ENCODE results near the gene HORMAD2. TPM values are rescaled to one million over a fixed set of nuclear protein-coding genes. Genes with fewer than 3 reads are reported as not detected.
"Not testable (repeated sequence)": the region's sequence is repeated elsewhere in the genome, so short reads cannot be mapped to it uniquely, and the experiment has no call there.

HORMAD2 gene
- total RNA-seq, 1 experiment from 2014 or later = not detected

DNA sequence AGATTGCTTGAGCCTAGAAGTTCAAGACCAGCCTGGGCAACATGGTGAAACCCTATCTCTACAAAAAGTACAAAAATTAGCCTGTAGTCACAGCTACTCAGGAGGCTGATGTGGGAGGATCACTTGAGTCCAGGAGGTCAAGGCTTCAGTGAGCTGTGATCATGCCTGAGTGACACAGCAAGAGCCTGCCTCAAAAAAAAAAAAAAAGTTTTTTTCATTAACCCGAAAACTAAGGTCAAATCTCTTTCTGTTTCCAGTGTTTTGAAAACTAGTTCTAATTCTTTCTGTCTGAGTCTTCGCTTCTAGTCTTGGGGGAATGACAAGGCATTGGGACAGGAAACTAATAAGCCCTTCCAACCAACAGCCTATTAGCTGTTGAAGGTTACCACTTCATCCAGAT, 108.6 kb downstream of the HORMAD2 start:
- no peak for DNase-seq (ENCODE audit: low read depth)

DNA sequence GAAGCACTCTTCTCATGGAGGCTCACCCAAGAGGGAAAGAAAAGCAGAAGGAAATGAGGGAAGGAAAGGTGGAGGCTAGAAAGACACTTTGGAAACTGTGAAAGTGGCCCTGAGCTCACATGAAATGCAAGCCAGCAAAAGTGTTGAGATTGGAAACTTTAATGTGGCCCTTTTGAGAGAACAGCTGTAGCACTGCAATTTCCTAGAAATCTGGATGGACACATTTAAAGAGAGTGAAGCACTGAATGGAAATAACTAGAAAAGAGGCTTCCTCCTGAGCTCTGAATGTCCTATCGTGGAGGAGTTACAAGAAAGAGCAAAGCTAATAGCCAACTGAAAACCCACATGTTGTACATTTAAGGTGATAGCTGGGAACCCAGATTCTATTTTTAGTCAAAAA, 110.3 kb downstream of the HORMAD2 start:
- no peak for DNase-seq (ENCODE audit: low read depth)

DNA sequence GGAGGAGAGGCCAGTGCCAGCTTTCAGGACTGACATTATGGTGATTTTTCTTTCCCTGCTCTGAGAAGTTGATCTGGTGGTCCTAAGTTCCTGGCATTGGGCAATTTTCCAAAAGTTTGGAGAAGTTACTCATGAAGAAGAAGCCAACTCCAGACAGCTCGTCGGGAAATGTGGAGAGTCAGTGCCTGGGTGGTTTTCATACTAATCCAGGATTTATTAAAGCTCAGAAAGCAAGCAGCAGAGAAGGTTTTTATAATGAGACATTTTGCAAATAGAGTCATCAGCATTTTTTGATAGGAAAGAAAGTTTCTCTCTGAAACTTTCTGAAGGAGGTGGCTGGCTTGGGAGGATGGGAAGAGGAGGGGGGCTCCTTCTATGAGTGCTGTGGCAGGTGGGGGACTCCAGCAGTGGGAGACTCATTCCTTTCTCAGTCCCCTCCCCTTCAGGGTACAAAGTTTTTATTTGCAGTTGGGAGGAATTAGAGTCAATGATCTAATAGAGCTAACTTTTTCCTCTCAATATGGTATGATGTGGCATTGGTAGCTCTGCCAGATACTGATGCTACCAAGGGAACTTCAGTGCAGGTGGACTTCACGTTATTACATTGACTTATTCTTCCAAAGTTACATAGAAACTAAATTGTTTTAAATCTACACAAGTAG, 110.9 kb downstream of the HORMAD2 start:
- DNase-seq (ENCODE audit: low read depth) = no peak

DNA sequence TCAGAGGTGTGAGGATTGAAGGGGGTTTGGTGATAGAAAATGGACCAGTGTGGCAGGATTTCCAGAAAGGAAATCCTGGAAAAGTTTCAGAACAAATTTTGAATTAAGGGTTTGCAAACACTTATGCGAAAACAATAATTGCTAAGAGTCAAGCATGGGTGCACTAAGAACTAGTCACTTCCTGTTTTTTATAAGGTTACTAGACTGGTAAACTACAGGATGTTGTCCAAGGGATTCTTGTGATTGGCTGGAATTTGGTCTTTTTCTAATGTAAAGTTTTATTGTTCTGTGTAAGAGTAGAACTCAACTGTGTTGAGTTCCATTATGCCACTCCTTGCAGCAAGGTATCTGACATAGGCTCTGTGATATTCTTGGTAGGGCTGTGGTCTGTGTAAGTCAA, 112.2 kb downstream of the HORMAD2 start:
- peak; percentile 23 for DNase-seq (ENCODE audit: low read depth)

DNA sequence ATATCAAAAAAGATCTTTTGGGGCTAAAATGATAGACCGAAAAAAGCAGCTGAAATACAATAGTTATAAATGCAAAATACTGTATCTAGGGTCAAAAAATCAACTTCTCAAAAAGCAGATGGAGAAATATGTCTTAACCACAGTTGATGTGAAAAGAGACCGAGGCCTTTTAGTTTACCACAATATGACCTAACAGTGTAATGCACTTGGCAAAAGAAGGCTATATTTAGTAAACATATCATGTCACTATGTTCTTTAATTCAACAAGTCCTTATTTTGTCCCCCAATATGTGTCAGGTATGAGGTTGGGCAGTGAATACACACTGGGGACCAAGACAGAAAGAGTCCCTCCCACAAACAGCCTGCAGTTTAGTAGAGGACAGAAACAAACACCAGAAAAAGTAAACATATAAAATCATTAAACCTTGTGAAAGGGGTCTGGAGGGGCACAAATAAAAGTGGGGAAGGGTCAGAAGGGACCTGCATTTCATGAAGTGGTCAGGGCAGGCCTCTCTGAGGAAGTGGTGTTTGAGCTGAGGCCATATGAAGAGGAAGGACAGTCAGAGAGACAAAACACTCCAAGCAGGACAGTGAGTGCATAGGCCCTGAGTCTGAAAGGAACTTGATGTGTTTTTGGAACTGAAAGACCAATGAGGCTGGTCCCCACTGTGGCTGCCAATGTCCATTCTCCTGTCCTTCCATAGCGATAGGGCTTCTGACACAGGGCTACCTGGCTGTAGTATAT, 112.9 kb downstream of the HORMAD2 start:
- DNase-seq (ENCODE audit: low read depth) = no peak

DNA sequence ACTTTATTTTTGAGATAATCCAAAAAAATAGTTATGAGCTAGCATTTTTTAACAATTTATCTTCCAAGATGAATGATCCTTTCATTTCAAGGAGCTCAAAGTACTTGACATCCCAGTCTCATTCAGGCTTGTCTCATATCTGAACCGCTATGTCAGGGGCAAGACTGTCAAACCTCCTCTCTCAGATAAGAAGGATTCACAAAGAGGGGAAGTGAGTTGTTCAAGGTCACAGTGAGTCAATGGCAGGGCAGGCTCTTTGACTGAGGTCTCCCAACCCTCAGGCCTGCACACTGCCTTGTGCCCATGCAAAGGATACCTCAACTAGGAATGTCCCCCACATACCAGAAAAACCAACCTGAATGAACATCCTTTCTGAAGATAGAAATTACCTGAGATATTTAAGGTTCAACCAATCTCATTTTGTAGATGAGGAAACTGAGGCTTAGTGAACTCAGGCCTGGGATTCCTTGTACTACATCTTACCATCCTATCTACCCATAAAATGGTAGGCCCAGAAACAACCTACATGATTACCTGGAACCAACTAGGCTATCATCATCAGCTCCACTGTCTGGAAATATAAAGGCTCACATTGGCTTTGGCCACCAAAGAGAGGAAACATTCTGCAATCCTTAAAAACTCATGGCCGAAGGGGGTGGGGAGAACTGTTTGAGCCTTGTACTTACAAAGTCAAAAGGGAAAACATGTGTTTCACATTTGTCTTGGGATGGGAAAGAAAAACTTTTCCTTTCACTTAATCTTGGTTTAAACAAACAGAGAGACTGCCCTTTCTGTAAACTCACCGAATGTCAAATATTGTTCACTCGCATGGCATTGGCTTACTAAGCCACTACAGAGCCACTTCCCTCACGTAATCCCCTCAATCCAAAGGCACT, 115.2 kb downstream of the HORMAD2 start:
- DNase-seq (ENCODE audit: low read depth) = peak; percentile 59

DNA sequence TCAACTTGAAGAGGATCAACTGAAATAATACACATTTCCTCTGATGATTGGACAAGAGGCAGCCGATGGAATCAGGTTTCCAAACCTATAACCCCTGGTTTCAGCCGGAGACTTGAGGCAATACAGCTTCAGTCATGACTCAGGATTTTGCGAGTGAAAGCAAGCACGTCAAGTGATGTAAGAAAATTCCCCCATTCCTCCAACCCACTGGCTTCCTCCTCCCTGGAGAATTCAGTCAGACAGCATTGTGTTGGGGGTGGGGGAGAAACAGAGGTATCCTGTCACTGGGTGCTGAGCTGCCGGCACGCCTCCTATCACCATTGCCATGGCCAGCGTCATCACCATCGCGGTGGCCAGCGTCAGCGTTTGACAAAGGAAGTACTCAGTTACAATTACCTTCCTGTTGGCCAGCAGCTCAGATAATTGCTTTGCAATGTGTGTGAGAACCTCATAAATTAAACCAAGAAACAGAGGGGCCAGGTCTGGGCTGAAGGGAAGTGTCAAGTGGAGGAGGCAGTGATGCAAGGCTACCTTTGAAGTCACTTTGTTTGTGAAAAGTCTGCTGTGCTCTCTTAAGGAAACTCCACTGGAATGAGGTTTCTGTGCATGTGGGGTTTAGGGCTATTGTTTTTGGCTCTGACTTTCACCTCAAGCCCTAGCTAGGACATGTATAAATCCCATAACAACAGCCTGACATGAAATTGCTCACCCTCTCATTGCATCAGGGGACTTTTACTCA, 116.0 kb downstream of the HORMAD2 start:
- peak; percentile 100 for DNase-seq (ENCODE audit: low read depth)

DNA sequence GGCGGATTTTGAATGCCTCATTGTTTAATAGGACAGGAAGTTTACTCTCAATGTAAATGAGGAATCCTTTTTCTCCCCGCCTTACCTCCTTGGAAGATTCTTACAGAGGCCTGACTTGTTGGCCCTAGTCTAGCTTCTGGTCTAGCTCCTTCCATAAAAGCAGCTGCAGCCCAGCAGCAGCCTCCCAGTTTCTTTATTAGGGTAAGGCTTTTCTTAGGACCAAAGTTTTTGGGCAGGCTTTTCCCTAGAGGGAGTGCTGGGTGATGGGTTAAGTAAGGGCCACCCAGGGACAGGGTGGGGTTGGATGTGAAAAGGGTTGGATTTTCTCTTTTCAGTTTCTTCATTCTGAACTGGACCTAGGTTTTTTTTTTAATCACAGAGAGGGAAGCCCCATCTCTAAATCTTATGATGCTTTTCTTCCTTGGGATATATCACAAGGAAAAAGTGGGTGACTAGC, 116.6 kb downstream of the HORMAD2 start:
- DNase-seq (ENCODE audit: low read depth) = no peak

DNA sequence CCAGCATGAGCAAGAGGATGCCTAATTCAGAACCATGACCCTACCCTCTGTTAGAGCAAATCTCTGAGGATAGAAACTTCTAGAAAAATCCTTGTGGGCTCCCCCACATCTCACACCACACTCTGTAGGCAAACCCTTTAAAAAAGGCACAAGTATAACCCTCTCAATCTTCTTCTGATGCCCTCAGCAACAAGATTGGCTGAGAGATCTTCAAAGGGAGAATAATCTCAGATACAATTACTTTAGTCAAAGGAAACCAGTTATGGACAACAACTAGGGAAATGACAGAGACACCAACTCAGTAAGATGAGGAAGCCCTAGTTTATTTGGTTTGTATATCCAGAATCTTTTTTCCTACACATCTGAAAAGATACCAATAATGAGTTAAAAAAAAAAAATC, 117.1 kb downstream of the HORMAD2 start:
- DNase-seq (ENCODE audit: low read depth) = no peak

DNA sequence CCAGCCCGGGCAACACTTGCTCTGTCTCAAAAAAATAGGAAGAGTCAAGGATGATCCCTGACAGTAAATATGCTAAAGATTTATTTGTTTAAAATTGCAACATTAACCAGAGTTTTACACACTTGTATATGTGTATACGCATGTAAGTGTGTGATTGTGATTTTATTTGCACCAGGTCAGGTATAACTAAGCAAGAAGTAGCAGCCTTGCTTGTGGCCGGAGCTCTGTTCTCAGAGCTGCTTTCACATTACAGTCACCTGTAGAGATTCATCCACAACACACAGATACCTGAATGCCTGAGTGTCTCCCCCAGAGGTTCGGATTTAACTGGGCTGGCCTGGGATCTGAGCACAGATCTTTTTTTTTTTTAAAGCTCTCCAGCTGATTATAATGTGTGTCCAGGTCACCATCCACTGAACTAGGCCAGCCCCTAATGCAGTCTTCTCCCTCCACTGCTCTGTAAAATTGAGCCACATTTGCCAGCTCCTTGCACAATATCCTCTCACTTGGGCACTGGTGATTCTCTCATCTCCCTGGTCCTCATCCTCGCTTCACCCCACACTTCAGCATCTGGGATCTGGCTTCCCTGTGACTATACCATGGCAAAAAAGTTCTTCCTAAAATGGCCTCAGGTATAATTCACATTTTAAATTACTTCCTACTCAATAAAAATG, 118.0 kb downstream of the HORMAD2 start:
- no peak for DNase-seq (ENCODE audit: low read depth)

DNA sequence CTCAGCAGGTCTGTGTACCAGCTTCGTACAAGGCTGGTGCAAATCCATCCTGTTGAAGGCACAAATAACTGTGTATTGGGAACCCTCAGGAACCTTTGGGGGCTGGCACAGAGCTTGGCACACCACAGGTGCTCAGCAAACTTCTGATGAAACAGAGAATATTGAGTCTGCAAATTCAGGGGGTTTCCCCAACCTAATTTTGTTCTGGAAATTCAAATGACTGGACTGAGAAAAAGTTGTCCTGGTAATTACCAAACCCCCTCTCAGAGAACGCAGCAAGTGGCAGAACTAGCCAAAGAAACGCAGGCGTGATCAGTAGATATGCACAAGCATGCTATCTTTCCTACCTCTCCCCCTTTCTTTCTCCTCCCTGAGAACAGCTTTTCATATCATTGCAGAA, 118.7 kb downstream of the HORMAD2 start:
- DNase-seq (ENCODE audit: low read depth) = no peak

DNA sequence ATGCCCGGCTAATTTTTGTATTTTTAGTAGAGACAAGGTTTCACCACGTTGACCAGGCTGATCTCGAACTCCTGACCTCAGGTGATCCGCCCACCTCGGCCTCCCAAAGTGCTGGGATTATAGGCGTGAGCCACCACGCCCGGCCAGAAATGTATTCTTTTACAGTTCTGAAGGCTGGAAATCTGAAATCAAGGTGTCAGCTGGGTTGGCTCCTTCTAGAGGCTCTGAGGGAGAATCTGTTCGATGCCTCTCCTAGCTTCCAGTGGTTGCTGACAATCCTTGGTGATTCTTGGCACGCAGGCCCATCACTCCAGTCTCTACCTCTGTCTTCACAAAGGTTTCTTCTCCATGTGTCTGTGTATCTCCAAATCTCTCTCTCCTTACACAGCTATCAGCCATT, 120.6 kb downstream of the HORMAD2 start:
- DNase-seq (ENCODE audit: low read depth) = not testable (repeated sequence)

DNA sequence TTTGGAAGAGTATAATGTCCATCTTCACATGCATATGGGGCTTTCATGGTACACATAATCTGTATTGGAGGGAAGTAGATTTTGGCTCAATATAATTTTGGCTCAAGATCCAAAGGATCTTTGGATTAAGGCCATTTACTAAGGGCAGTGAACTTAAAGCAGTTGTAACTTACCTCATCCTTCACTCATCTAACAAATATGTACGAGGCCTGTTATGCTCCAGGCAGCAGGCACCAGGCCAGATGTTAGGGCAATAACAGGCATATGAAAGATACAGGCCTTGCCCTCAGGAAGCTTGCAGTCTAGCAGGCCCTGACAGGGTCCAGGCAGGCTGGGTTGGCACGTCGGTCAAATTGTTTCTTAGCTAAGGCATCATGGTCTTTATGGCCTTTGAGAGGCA, 121.7 kb downstream of the HORMAD2 start:
- peak; percentile 40 for DNase-seq (ENCODE audit: low read depth)

DNA sequence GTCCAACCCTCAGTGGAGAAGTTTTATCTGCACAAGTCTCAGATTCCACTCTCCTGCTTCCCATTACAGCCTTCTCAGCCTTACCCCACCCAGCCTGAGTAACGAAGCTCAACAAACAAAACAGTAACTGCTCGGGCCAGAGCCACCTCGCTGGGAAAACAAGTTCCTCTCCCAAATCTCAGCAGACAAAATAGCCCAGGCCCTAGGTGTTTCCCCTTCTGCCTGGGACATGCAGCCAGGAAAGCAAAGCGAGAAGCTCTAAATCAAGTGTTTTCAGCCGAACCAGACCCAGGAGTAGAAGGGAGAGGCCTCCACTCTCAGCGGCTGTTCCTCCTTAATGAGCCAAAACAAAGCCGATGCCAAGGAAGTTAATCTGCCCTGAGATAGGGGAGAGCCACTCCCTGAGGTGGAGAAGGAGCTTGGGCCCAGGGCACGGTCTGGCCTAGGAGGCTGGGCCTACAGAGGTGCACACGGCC, 122.3 kb downstream of the HORMAD2 start:
- no peak for DNase-seq (ENCODE audit: low read depth)

DNA sequence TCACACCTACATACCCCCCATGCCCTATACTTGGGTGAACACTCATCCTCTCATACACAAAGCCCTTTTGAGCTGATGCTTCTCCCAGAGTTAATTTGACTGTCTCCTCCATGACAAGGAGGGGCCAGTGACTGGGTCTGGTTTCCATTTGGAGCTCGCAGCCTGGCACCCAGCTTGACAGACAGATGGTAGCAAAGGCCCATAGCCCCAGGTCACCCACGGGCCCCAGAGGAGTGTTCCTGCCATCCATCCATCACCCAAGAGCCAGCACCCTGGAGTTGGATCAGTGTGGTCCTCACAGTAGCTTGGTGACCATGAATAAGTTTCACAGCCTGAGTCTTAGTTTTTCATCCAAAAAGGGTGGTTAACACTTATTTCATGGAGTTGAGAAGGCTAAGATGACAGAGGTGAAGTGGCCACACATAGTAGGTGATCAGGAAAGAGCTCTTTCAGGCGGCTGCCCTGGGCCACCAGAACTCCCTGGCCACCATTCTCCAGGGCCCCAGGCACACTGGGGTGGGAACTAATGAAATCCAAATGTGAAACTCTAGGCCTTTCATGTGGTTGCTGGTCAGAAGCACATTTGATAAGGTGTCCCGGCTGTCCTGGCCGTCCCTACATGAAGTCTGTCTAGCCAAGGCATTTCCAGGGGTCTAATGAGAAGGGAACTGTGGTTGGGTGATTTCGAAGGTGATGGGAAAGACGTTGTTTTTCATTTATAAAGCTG, 123.9 kb downstream of the HORMAD2 start:
- no peak for DNase-seq (ENCODE audit: low read depth)

DNA sequence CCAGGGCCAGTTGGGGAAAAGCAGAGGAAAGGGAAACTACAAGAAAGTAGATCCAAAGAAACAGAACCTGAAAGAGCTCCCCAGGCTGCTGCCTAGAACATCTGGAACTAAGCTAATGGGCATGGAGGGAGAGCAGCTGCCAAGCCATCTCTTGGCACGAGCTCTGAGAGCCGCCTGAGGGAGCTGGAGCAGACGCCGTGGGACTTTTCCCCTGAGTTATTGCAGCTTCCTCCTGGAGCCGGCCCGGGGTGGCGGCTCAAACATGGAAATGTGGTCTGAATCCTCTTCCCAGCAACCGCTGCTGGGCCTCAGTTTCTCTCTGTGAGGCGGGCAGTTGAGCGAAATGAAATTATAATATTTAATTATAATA, 124.5 kb downstream of the HORMAD2 start:
- DNase-seq (ENCODE audit: low read depth) = no peak

DNA sequence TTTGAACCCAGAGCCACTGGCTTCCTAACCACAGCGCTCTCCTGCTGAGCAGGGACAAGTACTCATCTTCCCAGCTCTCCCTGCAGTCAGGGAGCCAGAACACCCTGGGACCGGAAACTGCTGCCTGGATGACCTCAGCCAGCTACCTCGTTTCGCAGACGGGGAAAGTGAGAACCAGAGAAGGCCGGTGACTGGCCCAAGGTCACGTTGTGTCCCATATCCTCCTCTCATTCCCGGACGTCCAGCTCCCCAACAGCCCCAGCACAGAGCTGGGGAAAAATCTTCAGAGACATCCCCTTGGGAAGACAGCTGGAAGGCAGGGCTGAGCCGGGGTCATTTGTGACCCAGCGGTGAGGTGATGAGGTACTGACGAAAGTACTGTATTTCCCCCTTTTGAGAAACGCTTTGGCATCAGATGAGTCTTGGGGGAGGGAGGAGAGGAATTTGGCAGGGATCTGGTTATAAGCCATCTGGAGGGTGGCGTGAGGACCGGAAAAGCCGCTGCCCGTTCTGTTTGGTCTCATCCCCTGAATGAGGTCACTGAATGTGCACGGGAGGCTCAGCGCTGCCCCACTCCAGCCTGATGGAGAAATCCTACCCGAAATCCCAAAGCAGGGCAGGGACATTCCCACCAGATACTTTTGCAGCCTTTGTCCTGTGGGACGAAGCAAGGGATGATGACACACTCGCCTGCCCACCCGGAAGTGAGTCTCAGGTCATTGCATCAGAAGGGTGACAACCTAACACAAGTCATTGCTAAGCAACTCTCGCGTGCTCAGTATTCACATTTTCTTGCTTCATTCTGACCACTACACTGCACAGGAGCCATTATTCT, 125.2 kb downstream of the HORMAD2 start:
- peak; percentile 96 for DNase-seq (ENCODE audit: low read depth)

DNA sequence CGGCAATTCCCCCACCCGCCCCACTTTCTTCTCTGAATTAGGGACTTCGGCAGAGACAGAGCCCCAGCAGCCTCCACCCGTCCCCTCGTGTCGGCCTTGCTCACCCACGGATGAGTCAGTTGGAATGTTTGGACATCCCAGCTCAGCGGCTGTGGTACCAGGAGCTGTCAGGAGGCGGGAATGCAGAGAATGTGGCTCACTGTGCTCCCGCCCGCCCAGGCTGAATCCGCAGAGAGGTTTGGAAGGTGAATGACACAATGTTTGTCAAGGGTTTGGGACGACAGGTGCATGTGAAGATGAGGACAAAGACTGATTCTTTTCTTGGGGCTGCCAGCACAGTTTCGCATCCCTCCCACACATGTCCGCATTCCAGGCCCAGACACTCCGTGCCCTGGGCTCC, 126.7 kb downstream of the HORMAD2 start:
- peak; percentile 97 for DNase-seq (ENCODE audit: low read depth)

Data from HT1080 (cell line).